HG03060 (cell line): Measurements from ENCODE around the gene WIPF1.
A peak's percentile ranks its signal among the peaks of the same experiment; 100 is the strongest.

Experiments used
- ATAC-seq: cut with Tn5 transposase; IDR thresholded peaks from one replicate; pipeline ENCODE4 v1.9.1; 2021; ENCODE audit warnings: low read depth, moderate number of reproducible peaks; ENCODE audit not compliant: unreplicated experiment

WIPF1 gene

DNA sequence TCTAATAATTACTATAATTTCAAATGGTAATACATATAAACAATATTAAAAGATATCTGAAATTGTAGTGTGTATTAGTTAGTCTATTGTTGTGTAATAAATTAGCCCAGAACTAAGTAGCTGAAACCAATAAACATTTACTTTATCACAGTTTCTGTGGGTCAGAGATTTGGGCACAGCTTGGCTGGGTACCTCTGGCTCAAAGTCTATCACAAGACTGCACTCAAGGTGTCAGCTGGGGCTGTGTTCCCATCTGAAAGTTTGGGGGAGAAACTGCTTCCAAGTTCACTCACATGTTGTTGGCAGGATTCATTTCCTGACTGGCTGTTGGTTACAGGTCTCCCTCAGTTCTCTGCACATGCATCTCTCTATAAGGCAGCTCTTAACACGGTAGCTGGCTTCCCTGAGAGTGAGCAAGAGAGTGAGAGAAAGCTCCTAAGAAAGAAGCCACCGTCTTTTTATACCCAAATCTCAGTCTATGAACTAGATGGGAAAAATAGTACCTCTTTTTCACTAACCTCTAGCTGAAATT lies 25.6 kb upstream of the WIPF1 start:
- ATAC-seq: no peak

DNA sequence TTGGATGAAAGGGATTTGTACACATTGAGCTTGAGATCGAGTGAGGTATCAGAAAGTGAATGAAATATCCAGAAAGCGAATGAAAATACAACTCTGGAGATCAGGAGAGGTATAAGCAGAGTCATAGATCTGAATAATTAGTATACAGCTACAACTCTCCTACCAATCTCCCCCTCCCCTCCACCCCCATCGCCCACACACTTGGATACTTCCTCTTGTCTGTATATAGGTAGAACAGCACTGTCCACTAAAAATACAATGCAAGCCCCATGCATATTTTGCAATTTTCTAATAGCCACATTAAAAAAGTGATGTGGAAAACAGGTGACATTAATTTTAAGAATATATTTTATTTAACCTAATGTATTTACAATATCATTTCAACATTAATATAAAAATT lies 23.7 kb upstream of the WIPF1 start:
- no peak for ATAC-seq

DNA sequence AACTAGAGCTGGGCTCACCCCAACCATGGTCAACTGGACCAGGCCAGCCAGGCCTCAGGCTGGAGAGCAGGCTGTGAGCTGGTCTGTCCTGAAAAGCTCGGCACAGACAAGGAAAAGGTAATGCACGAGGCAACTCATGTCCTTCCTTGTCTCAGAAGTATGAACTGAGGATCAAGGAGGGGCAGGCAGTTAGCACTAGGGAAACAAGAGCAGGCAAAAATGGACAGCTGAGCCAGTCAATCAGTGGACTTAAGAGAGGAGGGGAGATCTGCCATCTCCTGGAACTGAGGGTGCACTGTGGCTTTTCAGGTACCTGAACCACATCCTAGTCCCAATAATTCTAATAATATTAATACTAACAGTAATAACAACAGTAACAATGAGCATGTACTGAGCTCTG lies 20.6 kb upstream of the WIPF1 start:
- no peak for ATAC-seq

DNA sequence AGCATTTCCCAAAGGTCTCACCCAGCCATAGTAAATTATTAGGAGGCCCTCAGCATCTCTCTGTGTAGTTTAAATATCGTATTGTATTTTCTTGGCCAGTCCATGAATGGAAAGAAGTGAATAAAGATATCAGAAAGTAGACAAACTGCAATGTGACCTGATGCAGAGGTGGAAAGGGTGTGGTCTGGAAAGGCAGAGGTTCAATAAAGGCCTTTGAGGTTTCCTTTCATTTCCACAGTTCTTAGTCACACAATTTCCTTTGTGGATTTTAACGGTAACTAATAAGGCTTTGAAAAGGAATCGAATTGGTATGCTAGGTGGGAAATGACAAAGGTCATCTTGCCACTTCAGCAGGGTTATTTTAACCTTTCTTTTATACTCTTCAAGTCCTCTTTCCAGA lies 20.1 kb upstream of the WIPF1 start:
- no peak for ATAC-seq

DNA sequence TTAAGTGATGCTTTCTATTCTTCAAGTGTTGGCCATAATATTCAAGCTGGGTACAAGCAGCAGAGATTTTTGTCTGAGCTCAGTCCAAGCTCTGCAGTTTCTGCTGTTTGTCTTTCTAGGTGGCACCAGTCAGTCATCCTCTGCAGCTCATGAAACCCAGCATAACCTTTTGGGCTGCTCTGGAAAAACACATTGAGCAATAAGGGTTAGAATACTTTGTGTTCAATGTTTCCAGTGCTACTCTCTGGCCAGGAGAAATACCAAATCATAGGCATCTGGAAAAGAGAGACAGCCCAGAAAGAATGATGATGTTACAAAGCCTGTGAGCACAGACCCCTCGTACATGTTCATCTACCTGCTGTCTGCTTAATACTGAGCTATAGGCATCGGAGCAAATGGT lies 19.5 kb upstream of the WIPF1 start:
- ATAC-seq: no peak

DNA sequence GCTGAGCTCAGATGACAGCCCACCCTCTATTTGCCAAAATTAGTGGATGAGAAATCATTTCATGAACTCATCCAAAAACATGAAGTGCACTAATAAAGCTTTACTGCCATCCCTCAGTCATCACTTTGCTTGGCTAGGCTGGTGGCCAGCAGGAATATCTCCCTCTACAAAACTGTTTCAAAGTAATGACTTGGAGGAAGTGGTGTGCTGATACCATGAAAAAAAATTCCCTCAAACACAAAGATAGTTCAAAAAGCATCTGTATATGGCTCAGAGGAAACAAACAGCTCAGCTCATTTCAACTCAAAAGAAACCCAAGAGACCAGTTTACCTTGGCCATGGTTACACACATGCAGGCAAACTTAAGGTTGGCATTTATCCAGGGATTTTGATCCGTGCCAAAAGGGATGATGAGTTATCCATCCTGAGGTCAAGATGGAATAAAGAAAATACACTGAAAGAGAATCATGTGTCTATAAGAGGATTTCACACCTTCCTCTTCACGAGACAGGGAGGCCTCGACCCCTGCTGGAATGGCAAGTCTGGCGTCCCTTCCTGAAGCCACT lies 18.4 kb upstream of the WIPF1 start:
- ATAC-seq: no peak

DNA sequence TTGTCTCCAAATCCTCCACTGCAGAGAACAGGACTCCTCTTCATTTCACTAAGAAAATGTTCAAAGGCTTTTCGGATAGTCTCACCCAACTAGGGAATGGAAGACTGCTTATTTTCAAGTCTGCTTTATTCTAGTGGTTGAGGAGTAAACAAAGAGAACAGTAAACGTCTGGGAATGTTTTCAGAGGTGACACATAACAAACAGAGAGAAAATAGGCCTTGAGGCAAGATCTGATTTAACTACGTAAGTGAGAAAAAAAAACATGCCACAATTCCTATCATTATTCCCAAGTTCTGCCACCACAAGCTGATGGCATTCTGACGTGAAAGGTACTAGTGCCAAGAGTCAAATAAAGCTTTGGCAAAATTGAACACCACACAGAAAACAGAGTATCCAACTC lies 16.7 kb upstream of the WIPF1 start:
- no peak for ATAC-seq

DNA sequence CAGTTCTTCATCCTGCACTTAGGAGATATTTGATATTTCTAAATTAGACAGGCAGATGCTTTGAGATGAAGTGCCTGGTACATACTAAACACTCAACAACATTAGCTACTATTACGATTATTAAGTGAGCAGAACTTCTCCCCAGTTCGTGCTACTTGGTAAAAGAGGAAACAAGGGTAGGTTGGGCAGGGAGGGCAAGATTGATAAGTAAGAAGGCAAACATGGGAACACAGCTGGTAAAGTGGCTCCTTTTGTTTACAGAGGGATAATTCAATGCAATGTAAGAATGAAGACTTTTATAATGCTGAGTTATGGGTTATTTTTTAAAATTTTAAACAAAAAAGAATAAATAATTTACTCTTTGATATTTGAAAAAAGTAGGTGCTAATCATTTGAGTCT lies 15.9 kb upstream of the WIPF1 start:
- ATAC-seq: no peak

DNA sequence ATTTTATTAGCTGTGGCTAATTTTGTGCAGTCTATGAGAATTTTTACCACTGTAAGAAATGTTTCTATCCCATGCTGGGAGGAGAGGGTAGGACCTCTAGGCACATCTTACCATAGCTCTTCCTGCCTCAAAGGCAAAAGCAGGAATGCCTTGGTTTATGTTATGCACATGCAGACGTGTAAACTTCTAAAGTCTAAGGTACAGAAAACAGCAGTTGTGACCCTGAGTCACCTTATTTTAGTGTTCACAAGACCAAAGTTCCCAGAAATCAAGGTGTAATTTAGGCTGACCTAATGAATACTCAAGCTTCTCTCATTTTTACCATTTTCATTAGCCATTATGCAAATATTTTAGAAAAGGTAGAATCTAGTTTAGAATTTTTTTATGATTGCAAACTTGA lies 15.4 kb upstream of the WIPF1 start:
- no peak for ATAC-seq

DNA sequence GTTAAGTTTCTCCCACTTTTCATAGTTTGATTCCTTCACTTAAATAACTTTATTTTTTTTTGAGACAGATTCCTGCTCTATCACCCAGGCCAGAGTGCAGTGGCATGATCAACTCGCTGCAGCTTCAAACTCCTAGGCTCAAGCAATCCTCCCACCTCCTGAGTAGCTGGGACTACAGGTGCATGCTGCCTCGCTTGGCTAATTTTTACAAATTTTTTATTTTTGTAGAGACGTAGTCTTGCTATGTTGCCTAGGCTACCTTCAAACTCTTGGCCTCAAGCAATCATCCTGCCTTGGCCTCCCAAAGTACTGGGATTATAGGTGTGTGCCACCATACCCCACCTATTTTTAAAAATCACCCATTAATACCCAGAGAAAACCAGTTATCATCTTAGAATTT lies 14.2 kb upstream of the WIPF1 start:
- no peak for ATAC-seq

DNA sequence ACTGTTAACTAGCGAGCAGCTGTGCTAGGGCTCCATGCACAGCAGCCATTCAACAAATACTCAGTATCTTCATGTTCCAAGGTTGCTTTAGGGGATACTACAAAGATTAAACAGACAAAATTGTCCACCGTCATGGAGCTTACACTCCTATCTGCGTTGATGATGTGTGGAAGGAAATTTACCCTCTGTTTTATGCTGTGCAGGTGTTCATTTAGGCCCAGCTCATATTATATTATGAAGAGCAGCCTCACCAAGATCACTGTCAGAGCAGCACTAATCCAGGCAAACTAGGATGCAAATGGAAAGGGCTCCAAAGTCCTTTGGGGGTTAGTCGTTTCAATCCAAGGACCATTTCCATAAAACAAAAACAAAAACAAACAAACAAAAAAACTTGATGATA lies 13.4 kb upstream of the WIPF1 start:
- no peak for ATAC-seq

DNA sequence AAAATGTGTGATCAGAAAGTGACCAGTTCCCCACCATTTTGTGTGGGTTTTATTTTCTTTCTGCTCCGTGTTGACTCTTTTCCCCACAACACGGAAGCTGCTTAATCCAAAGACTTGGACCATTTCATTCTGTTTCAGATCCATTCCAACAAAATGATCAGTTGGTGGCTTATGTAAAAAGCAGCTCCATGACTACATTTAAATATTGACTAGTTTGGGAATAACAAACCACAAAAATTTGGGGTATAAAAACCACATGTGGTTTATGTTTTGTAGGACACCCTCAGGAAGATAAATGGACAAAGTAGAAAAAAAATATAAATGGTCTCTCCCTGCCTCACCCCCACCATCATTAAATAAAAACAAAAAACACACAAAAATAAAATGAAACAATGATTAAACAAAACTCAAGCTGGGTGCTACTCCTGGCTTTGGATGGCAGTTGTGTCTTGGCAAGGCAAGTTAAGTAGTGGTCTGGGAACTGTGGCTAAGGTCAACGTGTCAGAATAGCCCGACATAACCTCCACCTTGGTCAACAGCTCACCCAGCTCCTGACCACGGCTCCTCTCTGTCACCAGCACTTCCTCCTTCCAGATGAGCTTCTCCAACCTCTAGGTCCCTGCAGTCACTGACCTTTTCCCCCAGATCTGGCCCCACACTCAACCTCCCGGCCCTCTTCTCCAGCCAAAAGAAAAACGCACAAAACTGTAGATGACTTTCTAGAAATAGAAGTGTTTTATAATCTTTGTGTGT lies 12.8 kb upstream of the WIPF1 start:
- no peak for ATAC-seq

DNA sequence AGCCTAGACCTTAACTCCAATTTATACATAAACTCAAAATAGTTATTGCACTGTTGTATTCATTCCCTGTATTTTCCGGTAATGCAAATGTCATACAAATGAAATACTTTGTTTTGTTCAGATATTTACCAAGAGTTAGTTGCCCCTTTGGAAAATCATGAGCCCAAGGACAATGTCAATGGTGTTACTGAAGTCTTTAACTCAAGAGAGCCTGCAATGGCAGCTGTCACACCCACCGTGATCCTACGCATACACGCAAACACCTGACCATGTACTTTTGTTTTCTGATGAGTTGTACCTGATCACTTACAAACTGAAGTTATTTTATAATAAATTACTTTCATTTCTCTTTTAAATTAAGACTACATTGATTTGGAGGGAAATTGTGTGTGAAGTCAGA lies 11.7 kb upstream of the WIPF1 start:
- no peak for ATAC-seq

DNA sequence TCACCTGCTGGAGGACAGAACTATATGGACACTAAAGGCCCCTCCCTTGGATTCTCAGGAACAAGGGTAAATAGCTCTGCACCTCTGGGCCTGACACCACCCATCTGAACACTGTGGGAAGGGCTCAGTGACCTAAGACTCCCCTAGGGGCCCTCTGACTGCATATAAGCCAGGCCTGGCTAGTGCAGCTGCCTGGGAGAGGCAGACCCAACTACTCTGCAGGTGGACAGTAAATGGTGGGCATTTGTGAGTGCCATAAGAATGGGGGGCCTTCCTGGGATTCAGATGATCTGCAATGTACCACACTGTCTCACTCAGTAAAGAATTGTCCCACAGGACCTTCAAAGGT lies 11.2 kb upstream of the WIPF1 start:
- peak; percentile 21 for ATAC-seq

DNA sequence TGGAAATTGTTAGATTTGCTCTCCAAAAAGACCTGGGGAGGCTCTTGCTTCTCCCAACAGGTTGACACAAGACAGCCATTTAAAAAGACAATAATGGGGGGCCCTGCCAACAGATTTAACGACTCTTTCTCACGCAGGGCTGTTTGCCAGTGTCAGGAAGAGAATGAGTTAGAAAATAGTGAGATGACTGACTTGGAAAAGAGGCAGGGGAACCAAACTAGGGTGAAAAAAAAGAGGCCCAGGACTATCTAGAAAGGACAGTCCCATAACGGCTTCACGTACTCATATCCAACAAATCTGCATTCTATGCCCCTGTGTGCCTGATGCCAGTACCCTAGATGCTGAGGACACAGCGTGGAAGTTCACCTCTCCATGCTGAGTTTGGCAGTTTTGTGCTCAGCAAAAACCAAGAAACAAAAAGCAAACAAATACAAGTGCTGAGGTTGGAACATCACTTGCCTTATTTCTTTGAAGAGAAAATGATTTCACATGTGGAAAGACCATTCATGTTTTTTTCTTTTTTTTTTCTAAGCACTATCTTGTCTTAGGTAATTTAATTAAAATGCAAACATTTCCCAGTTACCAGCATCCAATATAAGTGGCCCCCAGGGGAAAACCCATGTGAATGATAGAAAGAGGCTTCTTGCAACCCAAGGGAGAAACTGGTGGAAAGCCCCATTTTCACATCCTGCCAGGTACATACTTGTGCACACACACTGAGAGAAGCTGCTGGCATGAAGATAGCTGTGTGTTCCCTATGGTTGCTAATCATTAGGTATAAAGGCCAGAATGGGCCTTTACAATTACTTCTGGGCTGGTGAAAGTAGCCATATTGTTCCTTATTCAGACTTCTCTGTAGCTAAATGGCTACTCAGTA lies 10.6 kb upstream of the WIPF1 start:
- peak; percentile 52 for ATAC-seq

DNA sequence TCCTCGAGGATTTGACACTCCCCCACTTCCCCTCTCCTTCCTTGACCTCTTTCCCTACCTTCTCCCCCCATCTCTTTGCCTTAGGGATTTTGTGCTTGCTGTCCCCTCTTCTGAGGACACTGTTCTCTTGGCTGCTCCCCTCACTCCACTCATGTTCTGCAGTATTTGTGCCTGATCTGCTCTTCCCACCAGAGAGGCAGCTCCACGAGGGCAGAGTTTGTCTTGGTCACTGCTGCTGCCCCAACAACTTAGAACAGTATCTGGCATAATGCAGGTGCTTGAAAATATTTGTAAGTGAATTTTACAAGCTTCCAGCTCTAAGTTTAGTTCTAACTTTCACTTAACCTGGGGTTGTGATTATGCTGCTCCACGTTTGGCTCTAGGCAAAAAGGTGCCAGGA lies 10.0 kb upstream of the WIPF1 start:
- ATAC-seq: no peak

DNA sequence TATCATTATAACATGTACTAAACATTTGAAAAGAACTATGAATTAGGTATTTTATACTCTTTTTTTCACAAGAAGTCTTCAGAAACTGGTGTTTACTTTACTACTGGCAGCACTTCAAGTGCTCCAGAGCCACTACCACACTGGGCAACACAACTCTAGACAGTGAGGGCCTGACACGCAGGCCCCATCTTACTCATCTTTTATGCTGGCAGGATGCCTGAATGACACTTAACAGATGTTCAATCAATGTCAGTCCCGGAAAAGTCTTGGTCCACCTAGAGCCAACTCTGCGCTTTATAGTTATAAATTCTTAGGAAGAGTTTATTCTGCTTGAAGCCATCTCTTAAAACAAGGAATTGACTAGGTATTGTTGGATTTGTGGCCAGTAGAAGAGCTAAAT lies 8.7 kb upstream of the WIPF1 start:
- ATAC-seq: peak; percentile 40

DNA sequence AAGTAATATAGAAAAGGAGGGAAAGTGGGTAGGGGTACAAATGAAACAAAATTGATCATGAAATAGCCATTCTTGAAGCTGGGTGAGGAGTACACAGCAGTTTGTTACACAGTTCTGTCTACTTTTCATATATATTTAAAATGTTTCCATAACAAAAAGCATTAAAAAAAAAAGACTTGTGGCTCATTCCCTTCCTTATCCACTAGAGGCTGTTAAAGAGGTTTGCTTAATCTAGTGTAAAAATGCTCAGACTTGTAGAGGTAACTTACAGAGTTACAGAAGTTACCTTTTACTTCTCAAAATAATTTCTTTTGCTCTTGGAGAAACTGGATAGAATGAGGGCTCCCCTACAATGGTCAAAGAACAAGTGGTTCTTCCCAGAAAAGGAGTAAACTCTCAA lies 8.1 kb upstream of the WIPF1 start:
- no peak for ATAC-seq

DNA sequence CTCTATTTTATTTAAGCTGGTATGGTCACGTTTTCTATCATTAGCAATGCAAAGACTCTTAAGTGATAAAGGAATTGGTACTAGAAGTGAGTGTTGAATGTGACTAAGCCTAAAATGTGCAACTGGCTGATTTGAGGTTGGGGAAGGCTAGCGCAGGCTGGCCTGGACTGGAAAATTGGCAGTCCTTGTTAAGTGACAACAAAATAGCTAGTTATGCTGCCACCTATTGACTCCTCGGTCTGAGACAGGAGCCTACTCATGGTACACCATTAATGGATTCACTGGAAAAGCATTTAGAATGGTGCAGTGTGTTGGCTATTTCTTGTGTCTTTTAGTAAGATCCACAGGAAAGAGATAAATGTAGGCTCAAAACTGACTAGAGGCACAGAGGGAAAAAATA lies 5.7 kb upstream of the WIPF1 start:
- no peak for ATAC-seq

DNA sequence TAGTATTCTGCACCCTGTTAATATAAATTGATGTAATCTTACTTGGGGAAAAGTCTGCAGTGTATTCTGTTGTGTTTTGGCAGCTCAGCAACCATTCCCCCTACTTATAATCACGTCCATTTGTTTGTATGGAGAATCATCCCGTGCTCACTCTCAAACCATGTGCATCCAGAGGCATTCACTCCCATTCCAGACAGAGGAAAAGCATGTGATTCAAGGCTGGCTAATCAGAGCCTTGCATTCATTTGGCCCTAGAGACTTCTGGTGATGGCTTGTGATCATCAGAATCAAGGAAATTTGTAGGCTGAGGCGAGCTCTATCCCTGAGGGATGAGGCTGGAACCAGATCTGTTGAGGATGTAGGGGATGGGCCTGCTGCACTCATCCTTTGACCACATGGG lies 5.1 kb upstream of the WIPF1 start:
- no peak for ATAC-seq

DNA sequence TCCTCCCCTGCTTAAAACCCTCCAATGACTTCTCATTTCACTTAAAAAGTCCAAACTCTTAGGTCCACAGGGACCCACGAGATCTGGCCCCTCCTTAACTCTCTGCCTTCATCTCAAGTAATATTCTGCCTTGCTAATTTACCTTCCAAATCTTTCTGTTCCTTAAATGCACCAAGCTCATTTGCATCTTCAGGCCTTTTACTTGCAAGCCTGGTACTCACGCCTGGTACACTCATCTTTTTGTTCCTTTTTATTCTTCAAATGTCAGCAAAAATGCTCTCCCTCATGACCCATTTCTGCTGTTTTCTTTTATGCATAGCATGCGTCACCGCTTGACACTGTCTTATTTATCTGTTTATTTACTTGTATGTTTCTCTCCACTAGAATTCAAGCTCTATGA lies 2.7 kb upstream of the WIPF1 start:
- ATAC-seq: peak; percentile 25
